Measurements from ENCODE around the gene NFKBIB. TPM values are rescaled to one million over a fixed set of nuclear protein-coding genes. Genes with fewer than 3 reads are reported as not detected.

The NFKBIB gene
- total RNA-seq, 1 experiment from 2014 or later = 39.8 TPM

DNA sequence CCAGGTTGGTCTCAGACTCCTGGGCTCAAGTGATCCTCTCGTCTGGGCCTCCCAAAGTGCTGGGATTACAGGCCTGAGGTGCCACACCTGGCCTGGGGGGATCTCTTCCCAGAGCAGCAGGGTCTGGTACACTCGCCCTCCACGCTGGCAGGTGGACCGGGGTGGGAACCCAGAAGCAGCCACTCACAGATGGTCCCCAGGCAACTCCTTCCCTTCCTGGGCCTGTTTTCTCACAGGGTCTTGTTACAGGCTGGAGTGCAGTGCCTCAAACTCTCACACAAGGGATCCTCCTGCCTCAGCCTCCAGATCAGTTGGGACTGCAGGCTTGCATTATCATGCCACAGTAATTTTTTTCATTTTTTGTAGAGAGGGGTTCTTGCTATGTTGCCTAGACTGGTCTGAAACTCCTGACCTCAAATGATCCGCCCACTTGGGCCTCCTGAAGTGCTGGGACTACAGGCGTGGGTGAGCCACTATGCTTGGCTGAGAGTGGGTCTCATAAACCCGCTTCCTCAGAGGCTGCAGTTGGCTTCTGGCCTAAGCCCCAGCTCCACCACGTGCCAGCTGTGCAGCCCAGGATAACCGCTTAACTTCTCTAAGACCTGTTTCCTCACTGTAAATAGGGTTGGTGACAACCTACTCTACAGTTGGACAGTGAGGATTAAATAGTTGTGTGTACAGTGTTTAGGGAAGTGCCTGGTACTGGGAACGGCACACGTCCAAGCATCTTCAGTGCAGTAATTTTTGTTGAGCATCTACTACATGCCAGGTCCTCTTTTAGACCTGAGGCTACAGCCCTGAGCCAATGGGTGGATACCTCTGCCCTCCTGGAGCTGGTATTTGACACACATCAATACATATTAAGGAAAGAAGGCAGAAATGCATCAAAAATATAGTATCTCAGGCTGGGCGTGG, 13.1 kb downstream of the NFKBIB start:
- Mint-ChIP-seq H3K27me3 (ENCODE audit: low read depth) (peaks cover 10% of the 10 kb centered on the region), H3K36me3 (peaks cover 2% of the 10 kb centered on the region), H3K9me3 (no peaks in the 10 kb centered on the region), H3K4me3 (no peak overlapping the region), H3K4me1 (peaks cover 4% of the 10 kb centered on the region; the same call in 1 of the 2 replicates), H3K27ac (no peak overlapping the region)
- CTCF ChIA-PET = interaction anchor here (0.9 to 1.5 kb wide), 6 partner anchors 11 to 143 kb away, joined by 3 to 10 read pairs (median 4); partner anchors contain the start of genes ECH1, MRPS12 and SARS2
- POLR2A ChIA-PET = interaction anchor here (1.6 kb wide), 1 partner anchor 13 kb away, joined by 5 read pairs; the partner anchor contains the start of genes NFKBIB and SIRT2
- TF ChIP-seq MYBL2 (CRISPR knock-in tag; IDR thresholded peaks at IDR 0.05) (no peak), CBFB (CRISPR knock-in tag; IDR thresholded peaks at IDR 0.05; ENCODE audit: low read depth) (no peak), MXD4 (CRISPR knock-in tag; IDR thresholded peaks at IDR 0.05; ENCODE audit: borderline replicate concordance) (no peak), FOXP4 (CRISPR knock-in tag; IDR thresholded peaks at IDR 0.05) (no peak), NFE2L1 (CRISPR knock-in tag; IDR thresholded peaks at IDR 0.05) (no peak), ETV6 (CRISPR knock-in tag; IDR thresholded peaks at IDR 0.05) (no peak), FOXJ3 (CRISPR knock-in tag; IDR thresholded peaks at IDR 0.05; ENCODE audit: borderline replicate concordance) (no peak), HMGA2 (CRISPR knock-in tag; IDR thresholded peaks at IDR 0.05) (no peak), SMAD3 (CRISPR knock-in tag; IDR thresholded peaks at IDR 0.05; ENCODE audit: borderline replicate concordance) (no peak), ZSCAN18 (CRISPR knock-in tag; IDR thresholded peaks at IDR 0.05) (no peak), PRDM15 (CRISPR knock-in tag; IDR thresholded peaks at IDR 0.05) (no peak), ZNF416 (CRISPR knock-in tag; IDR thresholded peaks at IDR 0.05) (no peak), ZNF317 (CRISPR knock-in tag; IDR thresholded peaks at IDR 0.05; ENCODE audit: borderline replicate concordance, low read depth) (no peak)
- TF ChIP-seq, protein P1, sequence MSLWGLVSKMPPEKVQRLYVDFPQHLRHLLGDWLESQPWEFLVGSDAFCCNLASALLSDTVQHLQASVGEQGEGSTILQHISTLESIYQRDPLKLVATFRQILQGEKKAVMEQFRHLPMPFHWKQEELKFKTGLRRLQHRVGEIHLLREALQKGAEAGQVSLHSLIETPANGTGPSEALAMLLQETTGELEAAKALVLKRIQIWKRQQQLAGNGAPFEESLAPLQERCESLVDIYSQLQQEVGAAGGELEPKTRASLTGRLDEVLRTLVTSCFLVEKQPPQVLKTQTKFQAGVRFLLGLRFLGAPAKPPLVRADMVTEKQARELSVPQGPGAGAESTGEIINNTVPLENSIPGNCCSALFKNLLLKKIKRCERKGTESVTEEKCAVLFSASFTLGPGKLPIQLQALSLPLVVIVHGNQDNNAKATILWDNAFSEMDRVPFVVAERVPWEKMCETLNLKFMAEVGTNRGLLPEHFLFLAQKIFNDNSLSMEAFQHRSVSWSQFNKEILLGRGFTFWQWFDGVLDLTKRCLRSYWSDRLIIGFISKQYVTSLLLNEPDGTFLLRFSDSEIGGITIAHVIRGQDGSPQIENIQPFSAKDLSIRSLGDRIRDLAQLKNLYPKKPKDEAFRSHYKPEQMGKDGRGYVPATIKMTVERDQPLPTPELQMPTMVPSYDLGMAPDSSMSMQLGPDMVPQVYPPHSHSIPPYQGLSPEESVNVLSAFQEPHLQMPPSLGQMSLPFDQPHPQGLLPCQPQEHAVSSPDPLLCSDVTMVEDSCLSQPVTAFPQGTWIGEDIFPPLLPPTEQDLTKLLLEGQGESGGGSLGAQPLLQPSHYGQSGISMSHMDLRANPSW (CRISPR knock-in tag; conservative IDR thresholded peaks at IDR 0.05; ENCODE audit: low read depth) = no peak
- TF ChIP-seq, protein P2, sequence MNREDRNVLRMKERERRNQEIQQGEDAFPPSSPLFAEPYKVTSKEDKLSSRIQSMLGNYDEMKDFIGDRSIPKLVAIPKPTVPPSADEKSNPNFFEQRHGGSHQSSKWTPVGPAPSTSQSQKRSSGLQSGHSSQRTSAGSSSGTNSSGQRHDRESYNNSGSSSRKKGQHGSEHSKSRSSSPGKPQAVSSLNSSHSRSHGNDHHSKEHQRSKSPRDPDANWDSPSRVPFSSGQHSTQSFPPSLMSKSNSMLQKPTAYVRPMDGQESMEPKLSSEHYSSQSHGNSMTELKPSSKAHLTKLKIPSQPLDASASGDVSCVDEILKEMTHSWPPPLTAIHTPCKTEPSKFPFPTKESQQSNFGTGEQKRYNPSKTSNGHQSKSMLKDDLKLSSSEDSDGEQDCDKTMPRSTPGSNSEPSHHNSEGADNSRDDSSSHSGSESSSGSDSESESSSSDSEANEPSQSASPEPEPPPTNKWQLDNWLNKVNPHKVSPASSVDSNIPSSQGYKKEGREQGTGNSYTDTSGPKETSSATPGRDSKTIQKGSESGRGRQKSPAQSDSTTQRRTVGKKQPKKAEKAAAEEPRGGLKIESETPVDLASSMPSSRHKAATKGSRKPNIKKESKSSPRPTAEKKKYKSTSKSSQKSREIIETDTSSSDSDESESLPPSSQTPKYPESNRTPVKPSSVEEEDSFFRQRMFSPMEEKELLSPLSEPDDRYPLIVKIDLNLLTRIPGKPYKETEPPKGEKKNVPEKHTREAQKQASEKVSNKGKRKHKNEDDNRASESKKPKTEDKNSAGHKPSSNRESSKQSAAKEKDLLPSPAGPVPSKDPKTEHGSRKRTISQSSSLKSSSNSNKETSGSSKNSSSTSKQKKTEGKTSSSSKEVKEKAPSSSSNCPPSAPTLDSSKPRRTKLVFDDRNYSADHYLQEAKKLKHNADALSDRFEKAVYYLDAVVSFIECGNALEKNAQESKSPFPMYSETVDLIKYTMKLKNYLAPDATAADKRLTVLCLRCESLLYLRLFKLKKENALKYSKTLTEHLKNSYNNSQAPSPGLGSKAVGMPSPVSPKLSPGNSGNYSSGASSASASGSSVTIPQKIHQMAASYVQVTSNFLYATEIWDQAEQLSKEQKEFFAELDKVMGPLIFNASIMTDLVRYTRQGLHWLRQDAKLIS (CRISPR knock-in tag; IDR thresholded peaks at IDR 0.05; ENCODE audit: borderline replicate concordance) = no peak
- TF ChIP-seq, protein P3, sequence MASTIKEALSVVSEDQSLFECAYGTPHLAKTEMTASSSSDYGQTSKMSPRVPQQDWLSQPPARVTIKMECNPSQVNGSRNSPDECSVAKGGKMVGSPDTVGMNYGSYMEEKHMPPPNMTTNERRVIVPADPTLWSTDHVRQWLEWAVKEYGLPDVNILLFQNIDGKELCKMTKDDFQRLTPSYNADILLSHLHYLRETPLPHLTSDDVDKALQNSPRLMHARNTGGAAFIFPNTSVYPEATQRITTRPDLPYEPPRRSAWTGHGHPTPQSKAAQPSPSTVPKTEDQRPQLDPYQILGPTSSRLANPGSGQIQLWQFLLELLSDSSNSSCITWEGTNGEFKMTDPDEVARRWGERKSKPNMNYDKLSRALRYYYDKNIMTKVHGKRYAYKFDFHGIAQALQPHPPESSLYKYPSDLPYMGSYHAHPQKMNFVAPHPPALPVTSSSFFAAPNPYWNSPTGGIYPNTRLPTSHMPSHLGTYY (CRISPR knock-in tag; IDR thresholded peaks at IDR 0.05) = no peak
- ATAC-seq (no peak), DNase-seq (ENCODE audit: low spot score) (no peak)

All from WTC11 (cell line).